ENCODE data around the gene PALS1.
A peak's percentile ranks its signal among the peaks of the same experiment; 100 is the strongest.

The PALS1 gene

DNA sequence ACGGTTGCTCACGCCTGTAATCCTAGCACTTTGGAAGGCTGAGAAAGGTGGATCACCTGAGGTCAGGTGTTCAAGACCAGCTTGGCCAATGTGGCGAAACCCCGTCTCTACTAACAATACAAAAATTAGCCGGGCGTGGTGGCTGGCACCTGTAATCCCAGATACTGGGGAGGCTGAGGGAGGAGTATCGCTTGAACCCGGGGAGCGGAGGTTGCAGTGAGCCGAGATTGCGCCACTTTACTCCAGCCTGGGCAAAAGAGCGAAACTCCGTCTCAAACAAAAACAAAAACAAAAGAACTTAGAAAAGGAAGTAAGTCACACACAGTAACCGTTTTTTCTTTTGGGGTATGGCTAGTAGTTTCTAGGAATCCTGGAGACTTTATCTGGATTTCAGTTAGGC, 1.7 kb upstream of the PALS1 start:
- TF ChIP-seq, protein P1, sequence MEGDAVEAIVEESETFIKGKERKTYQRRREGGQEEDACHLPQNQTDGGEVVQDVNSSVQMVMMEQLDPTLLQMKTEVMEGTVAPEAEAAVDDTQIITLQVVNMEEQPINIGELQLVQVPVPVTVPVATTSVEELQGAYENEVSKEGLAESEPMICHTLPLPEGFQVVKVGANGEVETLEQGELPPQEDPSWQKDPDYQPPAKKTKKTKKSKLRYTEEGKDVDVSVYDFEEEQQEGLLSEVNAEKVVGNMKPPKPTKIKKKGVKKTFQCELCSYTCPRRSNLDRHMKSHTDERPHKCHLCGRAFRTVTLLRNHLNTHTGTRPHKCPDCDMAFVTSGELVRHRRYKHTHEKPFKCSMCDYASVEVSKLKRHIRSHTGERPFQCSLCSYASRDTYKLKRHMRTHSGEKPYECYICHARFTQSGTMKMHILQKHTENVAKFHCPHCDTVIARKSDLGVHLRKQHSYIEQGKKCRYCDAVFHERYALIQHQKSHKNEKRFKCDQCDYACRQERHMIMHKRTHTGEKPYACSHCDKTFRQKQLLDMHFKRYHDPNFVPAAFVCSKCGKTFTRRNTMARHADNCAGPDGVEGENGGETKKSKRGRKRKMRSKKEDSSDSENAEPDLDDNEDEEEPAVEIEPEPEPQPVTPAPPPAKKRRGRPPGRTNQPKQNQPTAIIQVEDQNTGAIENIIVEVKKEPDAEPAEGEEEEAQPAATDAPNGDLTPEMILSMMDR (IDR thresholded peaks at IDR 0.05; ENCODE audit: extremely low read depth, missing control alignments): no peak

DNA sequence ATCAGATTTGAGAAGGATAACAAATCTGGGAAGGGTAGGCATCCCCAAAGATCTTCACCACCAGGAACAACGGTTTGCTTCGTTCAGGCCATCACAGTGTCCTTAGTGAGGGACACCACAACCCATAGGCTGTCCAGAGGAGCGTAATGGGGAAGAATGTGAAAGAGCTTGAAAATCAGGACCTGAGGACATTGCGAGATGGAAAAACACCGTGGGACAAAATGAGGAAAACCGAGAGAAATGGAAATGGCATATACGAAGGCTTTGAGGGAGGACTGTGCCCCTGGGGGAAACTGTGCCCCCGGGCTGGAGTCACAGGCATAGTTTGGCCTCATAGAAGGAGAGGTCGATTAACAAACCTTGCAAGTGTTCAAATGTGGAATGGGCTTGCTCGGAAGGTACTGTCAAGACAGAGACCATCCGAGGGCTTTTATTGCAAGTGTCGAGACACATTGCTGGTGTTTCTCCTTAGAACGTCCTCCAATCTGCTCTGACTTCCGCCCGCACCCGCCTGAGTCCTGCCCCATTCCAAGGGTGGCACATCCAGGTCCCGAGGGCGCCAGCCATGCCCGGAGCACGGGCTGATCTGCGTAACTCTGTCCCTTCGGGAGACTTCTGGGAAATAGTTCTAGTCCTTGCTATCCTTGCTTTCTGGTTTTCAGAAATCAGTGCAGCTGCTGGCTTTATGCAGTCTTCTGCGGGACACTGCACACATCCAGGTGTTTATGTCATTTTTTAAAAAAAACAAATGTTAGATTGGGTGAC, 885 bp upstream of the PALS1 start:
- DNase-seq (ENCODE audit: low spot score): peak; percentile 16

More for the DNA sequence above, 1.7 kb upstream of the PALS1 start:
- DNase-seq (ENCODE audit: low spot score): no peak

DNA sequence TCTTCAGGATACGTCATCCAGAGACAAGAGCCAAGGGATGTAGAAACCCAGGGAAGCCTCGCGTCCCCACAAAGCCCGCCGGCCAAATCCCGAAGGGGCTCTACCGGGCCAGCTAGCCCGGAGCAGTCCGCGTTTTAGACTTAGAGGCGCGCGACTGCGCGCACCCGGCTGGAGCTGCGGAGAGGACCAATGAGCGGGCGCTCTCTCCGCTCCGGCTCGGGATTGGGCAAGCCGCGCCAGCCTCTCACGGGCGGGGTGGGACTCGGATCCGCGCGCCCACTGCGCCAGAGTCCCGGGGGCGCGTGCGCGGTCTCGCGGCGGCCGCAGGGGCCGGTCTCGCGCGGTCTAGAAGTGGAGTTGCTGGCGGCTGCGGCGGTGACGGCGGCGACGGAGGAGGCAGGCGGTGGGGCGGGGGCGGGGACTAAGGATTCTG, 241 bp upstream of the PALS1 start:
- peak; percentile 96 for DNase-seq (ENCODE audit: low spot score)
- TF ChIP-seq, protein P1 (IDR thresholded peaks at IDR 0.05; ENCODE audit: extremely low read depth, missing control alignments): no peak

More for the DNA sequence above, 885 bp upstream of the PALS1 start:
- TF ChIP-seq, protein P1 (IDR thresholded peaks at IDR 0.05; ENCODE audit: extremely low read depth, missing control alignments): no peak

DNA sequence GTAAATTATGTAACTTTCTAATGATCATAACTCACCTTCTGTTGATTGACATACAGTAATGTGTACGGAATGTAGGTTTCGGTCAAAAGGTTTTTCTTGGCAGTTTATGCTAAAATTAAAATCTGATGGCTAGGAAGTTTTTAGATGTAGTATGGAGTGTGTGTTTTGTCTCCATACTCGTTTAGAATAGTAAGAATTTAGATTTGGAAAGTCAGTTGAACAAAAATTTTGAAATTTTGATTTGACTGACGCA, 859 bp downstream of the PALS1 start:
- TF ChIP-seq, protein P1 (IDR thresholded peaks at IDR 0.05; ENCODE audit: extremely low read depth, missing control alignments): no peak
- DNase-seq (ENCODE audit: low spot score): no peak

DNA sequence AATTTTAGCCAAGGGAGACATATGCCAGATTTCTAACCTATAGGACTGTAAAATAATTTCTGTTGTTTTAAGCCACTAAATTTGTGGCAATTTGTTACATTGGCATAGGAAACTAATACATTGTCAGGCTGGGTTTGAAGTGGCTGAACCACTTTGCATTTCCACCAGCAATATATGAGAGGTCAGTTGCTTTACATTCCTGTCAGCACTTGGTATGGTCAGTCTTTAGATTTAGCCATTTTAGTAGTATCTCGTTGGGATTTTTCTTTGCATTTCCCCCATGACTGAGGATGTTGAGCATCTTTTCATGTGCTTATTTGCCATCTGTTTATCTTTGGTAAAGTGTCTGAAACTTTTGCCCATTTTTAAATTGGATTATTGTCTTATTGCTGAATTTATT, 3.9 kb downstream of the PALS1 start:
- DNase-seq (ENCODE audit: low spot score): no peak
- TF ChIP-seq, protein P1 (IDR thresholded peaks at IDR 0.05; ENCODE audit: extremely low read depth, missing control alignments): no peak

DNA sequence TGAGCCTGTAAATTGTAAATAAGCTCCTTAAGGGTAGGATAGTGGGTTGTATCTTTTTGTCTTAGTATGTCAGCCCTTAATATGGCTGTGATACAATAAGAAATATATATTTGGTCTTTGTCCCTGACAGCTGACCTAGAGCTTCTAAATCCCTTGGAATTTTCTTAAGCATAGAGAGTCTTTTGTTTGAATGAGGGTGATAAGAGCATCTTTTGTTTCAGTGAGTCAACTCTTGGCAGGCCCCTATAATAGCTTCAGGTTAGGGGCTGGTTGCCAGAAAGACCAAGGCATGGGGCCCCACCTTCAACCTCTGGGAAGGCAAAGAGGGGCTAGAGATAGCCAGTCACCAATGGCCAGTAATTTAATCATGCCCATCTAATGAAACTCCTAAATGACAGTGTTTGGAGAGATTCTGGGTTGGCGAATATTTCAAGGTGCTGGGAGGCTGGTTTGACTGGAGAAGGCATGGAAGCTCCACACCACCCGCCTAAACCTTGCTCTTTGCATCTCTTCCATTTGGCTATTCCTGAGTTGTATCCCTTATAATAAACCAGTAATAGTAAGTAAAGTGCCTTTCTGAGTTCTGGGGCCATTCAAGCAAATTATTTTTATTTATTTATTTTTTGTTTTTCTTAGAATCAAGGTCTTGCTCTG, 10.5 kb downstream of the PALS1 start:
- TF ChIP-seq, protein P1 (IDR thresholded peaks at IDR 0.05; ENCODE audit: extremely low read depth, missing control alignments): no peak
- DNase-seq (ENCODE audit: low spot score): no peak

DNA sequence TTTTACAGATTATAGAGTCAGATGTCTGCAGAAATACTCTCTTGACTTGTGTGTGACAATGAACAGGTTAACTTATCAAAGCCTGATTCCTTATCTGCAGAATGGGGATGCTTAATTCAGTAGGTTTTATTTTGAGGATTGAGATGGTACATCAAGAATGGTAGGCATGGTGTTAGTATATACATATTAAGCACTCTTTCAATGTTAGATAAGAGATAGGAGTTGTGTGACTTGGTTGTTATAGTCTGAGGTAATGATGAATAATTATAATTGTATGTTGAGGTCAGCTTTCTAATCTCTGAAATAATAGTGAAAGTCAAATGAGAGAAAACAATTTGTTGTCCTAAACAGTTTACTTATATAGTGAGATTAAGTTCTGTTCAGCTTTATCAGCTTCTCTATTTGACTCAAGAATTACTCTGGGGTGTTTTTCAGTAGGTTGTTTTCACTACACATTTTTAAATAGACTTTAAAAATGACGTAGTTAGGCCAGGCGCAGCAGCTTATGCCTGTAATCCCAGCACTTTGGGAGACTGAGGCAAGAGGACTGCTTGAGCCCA, 11.9 kb downstream of the PALS1 start:
- no peak for DNase-seq (ENCODE audit: low spot score)
- TF ChIP-seq, protein P1 (IDR thresholded peaks at IDR 0.05; ENCODE audit: extremely low read depth, missing control alignments): no peak
